GM23338 (cell line): ENCODE measurements around the gene DAW1. TPM values are rescaled to one million over a fixed set of nuclear protein-coding genes. Genes with fewer than 3 reads are reported as not detected.

Experiments
- EZH2 ChIP-seq: fragments of 200-600 bp; sonication (generic); IDR thresholded peaks from one replicate; pipeline ENCODE4 v1.8.0; 2017; ENCODE audit warnings: antibody characterized with exemption, mild to moderate bottlenecking, low read depth; ENCODE audit not compliant: unreplicated experiment
- JUNB ChIP-seq: IDR thresholded peaks from one replicate; pipeline ENCODE4 v1.6.1; 2016; ENCODE audit warnings: antibody characterized with exemption; ENCODE audit not compliant: unreplicated experiment
- NANOG ChIP-seq: IDR thresholded peaks from 2 replicates; pipeline ENCODE4 v1.6.1; 2016; ENCODE audit warnings: antibody characterized with exemption, borderline replicate concordance
- POLR2AphosphoS5 ChIP-seq: IDR thresholded peaks from 2 replicates; pipeline ENCODE4 v1.6.1; 2016; ENCODE audit warnings: antibody characterized with exemption, low read depth
- ZNF114 ChIP-seq: fragments of 250-450 bp; sonication (Bioruptor Pico); IDR thresholded peaks from 2 replicates; pipeline ENCODE4 v1.5.0; 2020; ENCODE audit warnings: mild to moderate bottlenecking, moderate library complexity
- ZNF331 ChIP-seq: fragments of 250-450 bp; sonication (Bioruptor Pico); IDR thresholded peaks from 2 replicates; pipeline ENCODE4 v1.5.0; 2020; ENCODE audit warnings: low read depth, mild to moderate bottlenecking, moderate library complexity
- polyA plus RNA-seq: library from polyadenylated mRNA; unstranded; fragments of >200 nt; fragmentation: Nextera tagmentation; extraction: Ambion mirVana; gene quantifications from 2 replicates; pipeline ENCODE4 v1.2.1, GENCODE V29; 2016
- total RNA-seq: library from RNA; depleted of rRNA; stranded (reverse); fragments of >200 nt; shearing (Covaris generic); gene quantifications from 2 replicates; pipeline ENCODE4 v1.2.3, GENCODE V29; 2014
- TF ChIP-seq, protein P1 (sequence below): fragments of 250-450 bp; sonication (Bioruptor Pico); IDR thresholded peaks from 2 replicates; pipeline ENCODE4 v1.5.0; 2020; ENCODE audit warnings: mild to moderate bottlenecking, moderate library complexity
- TF ChIP-seq, protein P2 (sequence below), 2 experiments: fragments of 200-600 bp in 1 of 2; sonication (generic) in 1 of 2; conservative IDR thresholded peaks; 2 replicates each; pipeline versions ENCODE4 v1.5.1 to v1.6.1; 2016 to 2017; ENCODE audit warnings: antibody characterized with exemption in 2 of 2, low read depth in 2 of 2, mild to moderate bottlenecking in 2 of 2, moderate library complexity in 1 of 2

Gene DAW1
- total and polyA plus RNA-seq, 2 experiments from 2014 or later, result 0.71 to 2.0 TPM

DNA sequence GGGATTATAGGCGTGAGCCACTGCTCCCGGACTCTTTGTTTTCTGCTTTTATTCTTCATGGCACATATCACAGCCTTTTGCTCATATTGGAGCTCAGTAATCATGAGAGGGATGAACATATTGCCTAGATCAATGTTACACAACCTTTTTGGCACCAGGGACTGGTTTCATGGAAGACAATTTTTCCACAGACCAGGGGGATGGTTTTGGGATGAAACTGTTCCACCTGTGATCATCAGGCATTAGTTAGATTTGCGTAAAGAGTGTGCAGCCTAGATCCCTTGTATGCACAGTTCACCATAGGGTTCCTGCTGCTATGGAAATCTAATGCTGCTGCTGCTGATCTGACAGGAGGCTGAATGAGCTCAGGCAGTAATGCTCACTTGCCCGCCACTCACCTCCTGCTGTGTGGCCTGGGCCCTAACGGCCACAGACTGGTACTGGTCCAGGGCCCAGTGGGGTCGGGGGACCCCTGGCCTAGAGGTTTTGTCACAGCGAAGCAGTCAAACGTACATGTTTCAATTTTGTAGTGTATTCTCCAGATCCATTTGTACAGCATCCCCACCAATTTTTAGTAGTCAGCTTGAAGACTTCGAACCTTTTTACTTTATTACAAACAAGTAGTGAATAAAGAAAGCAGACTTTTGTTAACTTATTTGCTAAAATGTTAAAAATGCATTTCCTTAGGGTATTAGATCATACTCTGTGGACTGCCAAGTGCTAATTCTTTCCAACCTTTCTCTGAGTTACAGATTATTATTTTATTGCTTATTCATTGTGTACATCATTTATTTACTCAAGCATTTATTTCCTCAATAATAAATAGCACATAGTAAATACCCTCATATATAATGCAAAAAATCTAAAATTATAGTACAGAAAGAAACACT lies 6.2 kb downstream of the DAW1 start (continued):
- TF ChIP-seq, protein P1, sequence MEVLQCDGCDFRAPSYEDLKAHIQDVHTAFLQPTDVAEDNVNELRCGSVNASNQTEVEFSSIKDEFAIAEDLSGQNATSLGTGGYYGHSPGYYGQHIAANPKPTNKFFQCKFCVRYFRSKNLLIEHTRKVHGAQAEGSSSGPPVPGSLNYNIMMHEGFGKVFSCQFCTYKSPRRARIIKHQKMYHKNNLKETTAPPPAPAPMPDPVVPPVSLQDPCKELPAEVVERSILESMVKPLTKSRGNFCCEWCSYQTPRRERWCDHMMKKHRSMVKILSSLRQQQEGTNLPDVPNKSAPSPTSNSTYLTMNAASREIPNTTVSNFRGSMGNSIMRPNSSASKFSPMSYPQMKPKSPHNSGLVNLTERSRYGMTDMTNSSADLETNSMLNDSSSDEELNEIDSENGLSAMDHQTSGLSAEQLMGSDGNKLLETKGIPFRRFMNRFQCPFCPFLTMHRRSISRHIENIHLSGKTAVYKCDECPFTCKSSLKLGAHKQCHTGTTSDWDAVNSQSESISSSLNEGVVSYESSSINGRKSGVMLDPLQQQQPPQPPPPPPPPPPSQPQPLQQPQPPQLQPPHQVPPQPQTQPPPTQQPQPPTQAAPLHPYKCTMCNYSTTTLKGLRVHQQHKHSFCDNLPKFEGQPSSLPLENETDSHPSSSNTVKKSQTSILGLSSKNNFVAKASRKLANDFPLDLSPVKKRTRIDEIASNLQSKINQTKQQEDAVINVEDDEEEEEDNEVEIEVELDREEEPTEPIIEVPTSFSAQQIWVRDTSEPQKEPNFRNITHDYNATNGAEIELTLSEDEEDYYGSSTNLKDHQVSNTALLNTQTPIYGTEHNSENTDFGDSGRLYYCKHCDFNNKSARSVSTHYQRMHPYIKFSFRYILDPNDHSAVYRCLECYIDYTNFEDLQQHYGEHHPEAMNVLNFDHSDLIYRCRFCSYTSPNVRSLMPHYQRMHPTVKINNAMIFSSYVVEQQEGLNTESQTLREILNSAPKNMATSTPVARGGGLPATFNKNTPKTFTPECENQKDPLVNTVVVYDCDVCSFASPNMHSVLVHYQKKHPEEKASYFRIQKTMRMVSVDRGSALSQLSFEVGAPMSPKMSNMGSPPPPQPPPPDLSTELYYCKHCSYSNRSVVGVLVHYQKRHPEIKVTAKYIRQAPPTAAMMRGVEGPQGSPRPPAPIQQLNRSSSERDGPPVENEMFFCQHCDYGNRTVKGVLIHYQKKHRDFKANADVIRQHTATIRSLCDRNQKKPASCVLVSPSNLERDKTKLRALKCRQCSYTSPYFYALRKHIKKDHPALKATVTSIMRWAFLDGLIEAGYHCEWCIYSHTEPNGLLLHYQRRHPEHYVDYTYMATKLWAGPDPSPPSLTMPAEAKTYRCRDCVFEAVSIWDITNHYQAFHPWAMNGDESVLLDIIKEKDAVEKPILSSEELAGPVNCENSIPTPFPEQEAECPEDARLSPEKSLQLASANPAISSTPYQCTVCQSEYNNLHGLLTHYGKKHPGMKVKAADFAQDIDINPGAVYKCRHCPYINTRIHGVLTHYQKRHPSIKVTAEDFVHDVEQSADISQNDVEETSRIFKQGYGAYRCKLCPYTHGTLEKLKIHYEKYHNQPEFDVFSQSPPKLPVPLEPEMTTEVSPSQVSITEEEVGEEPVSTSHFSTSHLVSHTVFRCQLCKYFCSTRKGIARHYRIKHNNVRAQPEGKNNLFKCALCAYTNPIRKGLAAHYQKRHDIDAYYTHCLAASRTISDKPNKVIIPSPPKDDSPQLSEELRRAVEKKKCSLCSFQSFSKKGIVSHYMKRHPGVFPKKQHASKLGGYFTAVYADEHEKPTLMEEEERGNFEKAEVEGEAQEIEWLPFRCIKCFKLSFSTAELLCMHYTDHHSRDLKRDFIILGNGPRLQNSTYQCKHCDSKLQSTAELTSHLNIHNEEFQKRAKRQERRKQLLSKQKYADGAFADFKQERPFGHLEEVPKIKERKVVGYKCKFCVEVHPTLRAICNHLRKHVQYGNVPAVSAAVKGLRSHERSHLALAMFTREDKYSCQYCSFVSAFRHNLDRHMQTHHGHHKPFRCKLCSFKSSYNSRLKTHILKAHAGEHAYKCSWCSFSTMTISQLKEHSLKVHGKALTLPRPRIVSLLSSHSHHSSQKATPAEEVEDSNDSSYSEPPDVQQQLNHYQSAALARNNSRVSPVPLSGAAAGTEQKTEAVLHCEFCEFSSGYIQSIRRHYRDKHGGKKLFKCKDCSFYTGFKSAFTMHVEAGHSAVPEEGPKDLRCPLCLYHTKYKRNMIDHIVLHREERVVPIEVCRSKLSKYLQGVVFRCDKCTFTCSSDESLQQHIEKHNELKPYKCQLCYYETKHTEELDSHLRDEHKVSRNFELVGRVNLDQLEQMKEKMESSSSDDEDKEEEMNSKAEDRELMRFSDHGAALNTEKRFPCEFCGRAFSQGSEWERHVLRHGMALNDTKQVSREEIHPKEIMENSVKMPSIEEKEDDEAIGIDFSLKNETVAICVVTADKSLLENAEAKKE (CRISPR knock-in tag), result no peak
- TF ChIP-seq NANOG, result no peak
- no peak for TF ChIP-seq ZNF114 (CRISPR knock-in tag)
- TF ChIP-seq ZNF331 (CRISPR knock-in tag), result no peak
- TF ChIP-seq EZH2, result no peak
- no peak for TF ChIP-seq JUNB
- TF ChIP-seq POLR2AphosphoS5, result no peak
- TF ChIP-seq, protein P2, sequence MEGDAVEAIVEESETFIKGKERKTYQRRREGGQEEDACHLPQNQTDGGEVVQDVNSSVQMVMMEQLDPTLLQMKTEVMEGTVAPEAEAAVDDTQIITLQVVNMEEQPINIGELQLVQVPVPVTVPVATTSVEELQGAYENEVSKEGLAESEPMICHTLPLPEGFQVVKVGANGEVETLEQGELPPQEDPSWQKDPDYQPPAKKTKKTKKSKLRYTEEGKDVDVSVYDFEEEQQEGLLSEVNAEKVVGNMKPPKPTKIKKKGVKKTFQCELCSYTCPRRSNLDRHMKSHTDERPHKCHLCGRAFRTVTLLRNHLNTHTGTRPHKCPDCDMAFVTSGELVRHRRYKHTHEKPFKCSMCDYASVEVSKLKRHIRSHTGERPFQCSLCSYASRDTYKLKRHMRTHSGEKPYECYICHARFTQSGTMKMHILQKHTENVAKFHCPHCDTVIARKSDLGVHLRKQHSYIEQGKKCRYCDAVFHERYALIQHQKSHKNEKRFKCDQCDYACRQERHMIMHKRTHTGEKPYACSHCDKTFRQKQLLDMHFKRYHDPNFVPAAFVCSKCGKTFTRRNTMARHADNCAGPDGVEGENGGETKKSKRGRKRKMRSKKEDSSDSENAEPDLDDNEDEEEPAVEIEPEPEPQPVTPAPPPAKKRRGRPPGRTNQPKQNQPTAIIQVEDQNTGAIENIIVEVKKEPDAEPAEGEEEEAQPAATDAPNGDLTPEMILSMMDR (conservative IDR thresholded peaks at IDR 0.05; ENCODE audit: low read depth in 2 of 2), result no peak
